Liver (tissue), 3 donors: Measurements from ENCODE around the gene ARHGEF12.
A peak's percentile ranks its signal among the peaks of the same experiment; 100 is the strongest.

ENCODE experiments used
- ATF3 ChIP-seq: IDR thresholded peaks from 2 replicates; pipeline ENCODE4 v1.6.1; 2016; ENCODE audit warnings: antibody characterized with exemption
- CTCF ChIP-seq: fragments of 150-350 bp; IDR thresholded peaks from 2 replicates; pipeline ENCODE4 v1.5.1; 2017; ENCODE audit warnings: improper control_type of control experiment, low read depth, low read length; ENCODE audit not compliant: missing input control
- EGR1 ChIP-seq, 2 donors: IDR thresholded peaks; 2 replicates each; pipeline ENCODE4 v1.6.1; 2016 to 2018; ENCODE audit warnings: antibody characterized with exemption in 2 of 2, low read depth in 2 of 2
- FOXA1 ChIP-seq: IDR thresholded peaks from 2 replicates; pipeline ENCODE4 v1.6.1; 2016; ENCODE audit warnings: antibody characterized with exemption
- GABPA ChIP-seq, 2 donors: IDR thresholded peaks in 1 of 2; conservative IDR thresholded peaks in 1 of 2; 2 replicates each; pipeline ENCODE4 v1.6.1; 2016; ENCODE audit warnings: antibody characterized with exemption in 2 of 2, mild to moderate bottlenecking in 1 of 2, moderate library complexity in 1 of 2
- HNF4A ChIP-seq, 2 donors: conservative IDR thresholded peaks; 2 replicates each; pipeline ENCODE4 v1.6.1; 2016; ENCODE audit warnings: antibody characterized with exemption in 2 of 2, mild to moderate bottlenecking in 2 of 2
- JUND ChIP-seq, 2 donors: IDR thresholded peaks; 2 replicates each; pipeline ENCODE4 v1.6.1; 2016; ENCODE audit warnings: antibody characterized with exemption in 2 of 2
- MAX ChIP-seq: IDR thresholded peaks from 2 replicates; pipeline ENCODE4 v1.6.1; 2016; ENCODE audit warnings: antibody characterized with exemption
- RAD21 ChIP-seq, 2 donors: IDR thresholded peaks; 2 replicates each; pipeline ENCODE4 v1.6.1; 2016; ENCODE audit warnings: antibody characterized with exemption in 2 of 2, mild to moderate bottlenecking in 2 of 2
- REST ChIP-seq: IDR thresholded peaks from 2 replicates; pipeline ENCODE4 v1.6.1; 2016; ENCODE audit warnings: antibody characterized with exemption, mild to moderate bottlenecking
- SP1 ChIP-seq: IDR thresholded peaks from 2 replicates; pipeline ENCODE4 v1.6.1; 2018; ENCODE audit warnings: antibody characterized with exemption, mild to moderate bottlenecking
- TAF1 ChIP-seq: conservative IDR thresholded peaks from 2 replicates; pipeline ENCODE4 v1.6.1; 2016; ENCODE audit warnings: antibody characterized with exemption, mild to moderate bottlenecking
- YY1 ChIP-seq: IDR thresholded peaks from 2 replicates; pipeline ENCODE4 v1.6.1; 2016; ENCODE audit warnings: antibody characterized with exemption, mild to moderate bottlenecking
- ZBTB33 ChIP-seq: IDR thresholded peaks from 2 replicates; pipeline ENCODE4 v1.6.1; 2016; ENCODE audit warnings: antibody characterized with exemption
- donor health status: healthy.
- donor health status: healthy.

GRCh38 chr11:120337355-120338106 lies 1.3 kb downstream of the ARHGEF12 start:
- no peak for TF ChIP-seq CTCF
- TF ChIP-seq YY1: peak; percentile 52
- peak in 1 of 2 donors; percentile 9 for TF ChIP-seq JUND (IDR thresholded peaks at IDR 0.05)
- peak in 1 of 2 donors; percentile 11 for TF ChIP-seq GABPA (IDR thresholded peaks at IDR 0.05 in 1 of 2, conservative IDR thresholded peaks at IDR 0.05 in 1 of 2)
- peak; percentile 77 for TF ChIP-seq REST
- TF ChIP-seq TAF1: no peak
- TF ChIP-seq RAD21 (IDR thresholded peaks at IDR 0.05): peak in 1 of 2 donors; percentile 20
- peak; percentile 34 for TF ChIP-seq FOXA1
- TF ChIP-seq EGR1 (IDR thresholded peaks at IDR 0.05; ENCODE audit: low read depth in 2 of 2): no peak
- peak; percentile 56 for TF ChIP-seq MAX
- no peak for TF ChIP-seq ZBTB33
- TF ChIP-seq ATF3: no peak
- peak; percentile 19 for TF ChIP-seq SP1
- TF ChIP-seq HNF4A (conservative IDR thresholded peaks at IDR 0.05): peak; percentile 38 to 44
